GM19438 (cell line): ENCODE results near the gene MAP1LC3A.

Source experiments
- ATAC-seq: cut with Tn5 transposase; IDR thresholded peaks from one replicate; pipeline ENCODE4 v1.9.1; 2021; ENCODE audit warnings: low read depth; ENCODE audit not compliant: unreplicated experiment

MAP1LC3A gene

DNA sequence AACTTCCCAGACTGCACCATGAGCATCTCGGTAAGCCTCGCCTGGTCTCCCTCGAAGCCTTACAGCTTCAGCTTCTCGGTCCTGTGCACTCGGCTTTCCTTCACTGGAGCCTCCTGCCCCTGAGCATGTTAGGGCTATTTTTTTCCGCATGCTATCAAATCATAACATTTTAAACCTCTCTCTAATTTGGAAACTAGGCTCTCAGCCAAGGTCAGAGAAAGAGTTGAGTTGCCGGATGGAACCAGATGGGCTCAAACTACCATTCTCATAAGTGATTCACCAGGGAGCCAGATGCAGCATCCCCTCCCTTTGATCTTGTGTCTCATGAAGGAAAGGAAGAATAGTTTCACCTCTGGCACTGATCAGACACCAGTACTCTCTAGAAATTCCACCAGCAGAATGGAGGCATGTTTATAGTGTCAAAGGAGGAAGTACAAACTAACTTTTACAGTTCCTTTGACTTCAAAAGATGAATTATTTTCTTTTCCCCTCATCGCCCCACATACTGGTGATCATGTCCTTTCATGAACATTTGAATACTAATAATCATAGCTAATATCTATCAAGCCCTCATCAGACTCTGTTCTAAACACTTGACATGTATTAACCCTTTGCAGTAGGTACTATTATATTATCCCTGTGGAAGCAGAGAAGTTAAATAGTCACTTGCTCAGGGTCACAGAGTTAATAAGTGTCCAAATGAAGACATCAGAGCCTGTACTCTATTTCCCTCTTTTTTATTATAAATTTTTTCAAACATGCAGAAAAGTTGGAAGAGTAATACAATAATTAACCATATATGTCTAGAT is 46.7 kb downstream of the MAP1LC3A start:
- ATAC-seq, result no peak

DNA sequence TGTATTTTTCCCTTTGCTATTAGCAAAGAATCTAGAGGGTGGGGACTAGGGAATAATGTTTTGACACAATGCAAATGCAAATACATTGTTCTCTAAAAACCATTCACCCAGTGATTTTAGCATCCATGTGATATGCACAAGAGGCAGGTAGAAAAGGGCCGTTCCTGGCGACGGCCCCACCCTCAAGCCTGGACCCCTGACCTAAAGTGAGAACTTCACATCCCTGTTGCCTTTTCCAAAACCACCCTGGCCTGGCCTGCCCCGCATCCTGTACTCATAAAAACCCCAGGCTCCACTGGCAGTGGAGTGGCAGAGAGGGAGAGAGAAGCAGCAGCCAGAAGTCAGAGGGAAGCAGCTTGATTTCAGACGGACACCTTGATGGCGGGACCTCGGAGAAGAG is 48.5 kb downstream of the MAP1LC3A start:
- no peak for ATAC-seq
